ENCODE data around the gene SLC26A4. TPM values are rescaled to one million over a fixed set of nuclear protein-coding genes. Genes with fewer than 3 reads are reported as not detected.

SLC26A4 gene
- total RNA-seq, 6 donors from 2014 or later: 0.11 to 1.0 (median 0.56) TPM

- ATAC-seq (ENCODE audit: low FRiP score in 2 of 2) (no peak), DNase-seq (no peak)
- no peak overlapping the region for H3K27ac ChIP-seq
- H3K9me3 ChIP-seq: no peaks in the 10 kb centered on the region
- H3K4me3 ChIP-seq: no peak overlapping the region
- H3K27me3 ChIP-seq: no peaks in the 10 kb centered on the region
- H3K36me3 ChIP-seq: no peaks in the 10 kb centered on the region
- no peaks in the 10 kb centered on the region for H3K4me1 ChIP-seq
- whole genome bisulfite sequencing, 2 donors: 93 to 98% methylated on average over 2 of the region's 2 CpGs
- no peak for TF ChIP-seq EP300 (IDR thresholded peaks at IDR 0.05)
- TF ChIP-seq CTCF (IDR thresholded peaks at IDR 0.05): no peak
- no peak for TF ChIP-seq POLR2AphosphoS5 (IDR thresholded peaks at IDR 0.05)
- no peak for TF ChIP-seq POLR2A (IDR thresholded peaks at IDR 0.05)
These were observed 106.8 kb downstream of the SLC26A4 start for GRCh38 chr7:107767391-107767790.

Small RNAs within 50 kb of the gene (small RNA-seq; reads per million reads assigned to genes)
- 0 reads per million in 4 donors for gene BANF1P5

Other genes starting within 250 kb of the SLC26A4 start
- not detected for gene GPR22, start 190.8 kb upstream of the SLC26A4 start, total RNA-seq
- gene COG5, start 96.9 kb upstream of the SLC26A4 start, total RNA-seq: 10 to 100 TPM; 31.6 to 88.0 (median 50.5) TPM
- 10 to 100 TPM in 1 of 6 donors, 1 to 10 TPM in 5; 1.3 to 25.1 (median 6.1) TPM for gene DUS4L, start 96.9 kb upstream of the SLC26A4 start, total RNA-seq
- 10 to 100 TPM; 29.6 to 97.0 (median 62.2) TPM for gene BCAP29, start 80.6 kb upstream of the SLC26A4 start, total RNA-seq
- 10 to 100 TPM; 15.1 to 36.8 (median 22.0) TPM for gene CBLL1, start 83.3 kb downstream of the SLC26A4 start, total RNA-seq
- gene SLC26A3, start 142.4 kb downstream of the SLC26A4 start, total RNA-seq: 1 to 10 TPM in 1 of 6 donors, under 1 TPM in 2, not detected in 3; 0.43 to 5.4 (median 0.67) TPM
- gene DLD, start 230.4 kb downstream of the SLC26A4 start, total RNA-seq: 10 to 100 TPM; 21.3 to 62.9 (median 52.9) TPM